ENCODE measurements around the gene SCN7A. TPM values are rescaled to one million over a fixed set of nuclear protein-coding genes. Genes with fewer than 3 reads are reported as not detected.

SCN7A gene
- total RNA-seq, 2 donors from 2014 or later = 0.18 to 0.29 TPM

DNA sequence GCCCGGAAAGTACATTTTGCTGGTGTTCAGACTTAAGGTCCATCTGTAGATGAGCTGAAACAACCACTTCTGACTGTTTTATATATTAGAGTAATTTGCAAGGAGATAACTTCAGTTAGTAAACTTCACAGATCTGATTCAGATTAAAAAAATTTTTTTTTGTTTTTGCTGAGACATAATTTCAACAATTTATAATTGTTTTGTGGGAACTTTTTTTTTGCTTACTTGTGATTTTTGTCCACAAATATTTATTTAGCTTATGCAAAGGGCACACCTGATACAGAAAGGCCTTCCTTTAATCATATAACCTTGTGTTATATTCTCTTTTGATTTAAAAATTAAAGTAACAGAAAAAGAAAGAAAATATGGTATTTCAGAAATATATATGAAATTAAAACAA lies 108.7 kb downstream of the SCN7A start:
- H3K9me3 Mint-ChIP-seq = no peaks in the 10 kb centered on the region
- H3K27me3 Mint-ChIP-seq (ENCODE audit: insufficient read depth) = peaks cover 2% of the 10 kb centered on the region
- H3K4me3 Mint-ChIP-seq = no peak overlapping the region
- no peaks in the 10 kb centered on the region for H3K4me1 ChIP-seq (ENCODE audit: control insufficient read depth, insufficient read depth, low read length)
- DNase-seq = no peak
- H3K36me3 Mint-ChIP-seq (ENCODE audit: low read depth) = no peaks in the 10 kb centered on the region
- H3K4me1 Mint-ChIP-seq = peaks cover 6% of the 10 kb centered on the region
- no peak overlapping the region for H3K4me3 ChIP-seq (ENCODE audit: low read length)
- H3K9ac ChIP-seq (ENCODE audit: extremely low read depth, low read length, poor library complexity, severe bottlenecking) = no peak overlapping the region
- H3K9me3 ChIP-seq (ENCODE audit: control insufficient read depth, low read length) = no peaks in the 10 kb centered on the region
- 100% methylated on average over 1 of the region's 1 CpG; no CpG with 5 or more reads in 1 of the 2 experiments for WGBS, 2 experiments (ENCODE audit: insufficient coverage in 1 of 2, insufficient read length in 1 of 2)
- no peak overlapping the region for H3K27ac ChIP-seq (ENCODE audit: low read depth, low read length)
- H3K27ac Mint-ChIP-seq = no peak overlapping the region
- no peaks in the 10 kb centered on the region for H3K36me3 ChIP-seq (ENCODE audit: control insufficient read depth, insufficient read depth, low read length)
- TF ChIP-seq, protein P1, sequence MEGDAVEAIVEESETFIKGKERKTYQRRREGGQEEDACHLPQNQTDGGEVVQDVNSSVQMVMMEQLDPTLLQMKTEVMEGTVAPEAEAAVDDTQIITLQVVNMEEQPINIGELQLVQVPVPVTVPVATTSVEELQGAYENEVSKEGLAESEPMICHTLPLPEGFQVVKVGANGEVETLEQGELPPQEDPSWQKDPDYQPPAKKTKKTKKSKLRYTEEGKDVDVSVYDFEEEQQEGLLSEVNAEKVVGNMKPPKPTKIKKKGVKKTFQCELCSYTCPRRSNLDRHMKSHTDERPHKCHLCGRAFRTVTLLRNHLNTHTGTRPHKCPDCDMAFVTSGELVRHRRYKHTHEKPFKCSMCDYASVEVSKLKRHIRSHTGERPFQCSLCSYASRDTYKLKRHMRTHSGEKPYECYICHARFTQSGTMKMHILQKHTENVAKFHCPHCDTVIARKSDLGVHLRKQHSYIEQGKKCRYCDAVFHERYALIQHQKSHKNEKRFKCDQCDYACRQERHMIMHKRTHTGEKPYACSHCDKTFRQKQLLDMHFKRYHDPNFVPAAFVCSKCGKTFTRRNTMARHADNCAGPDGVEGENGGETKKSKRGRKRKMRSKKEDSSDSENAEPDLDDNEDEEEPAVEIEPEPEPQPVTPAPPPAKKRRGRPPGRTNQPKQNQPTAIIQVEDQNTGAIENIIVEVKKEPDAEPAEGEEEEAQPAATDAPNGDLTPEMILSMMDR (conservative IDR thresholded peaks at IDR 0.05) = no peak
- peaks cover 6% of the 10 kb centered on the region for H3K27me3 ChIP-seq (ENCODE audit: control insufficient read depth, insufficient read depth, low read length, poor library complexity, severe bottlenecking)

DNA sequence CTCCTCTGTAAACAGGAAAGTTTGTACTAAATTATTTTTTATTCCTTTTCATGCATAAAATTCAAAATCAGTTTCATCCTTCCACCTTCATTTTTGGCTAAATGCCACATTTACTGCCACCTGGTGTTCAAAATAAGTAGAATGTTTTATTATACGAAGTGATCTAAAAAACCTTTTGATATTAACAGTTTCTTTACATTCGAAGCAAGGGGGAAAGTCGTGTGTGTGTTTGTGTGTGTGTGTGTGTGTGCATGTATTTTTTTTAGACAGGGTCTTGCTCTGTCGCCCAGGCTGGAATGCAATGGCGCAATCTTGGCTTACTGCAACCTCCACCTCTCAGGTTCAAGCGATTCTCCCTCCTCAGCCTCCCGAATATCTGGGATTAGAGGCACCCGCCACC lies 109.3 kb downstream of the SCN7A start:
- H3K27ac Mint-ChIP-seq = no peak overlapping the region
- 87 to 89% methylated on average over 5 to 8 of the region's 8 CpGs for WGBS, 2 experiments (ENCODE audit: insufficient coverage in 1 of 2, insufficient read length in 1 of 2)

DNA sequence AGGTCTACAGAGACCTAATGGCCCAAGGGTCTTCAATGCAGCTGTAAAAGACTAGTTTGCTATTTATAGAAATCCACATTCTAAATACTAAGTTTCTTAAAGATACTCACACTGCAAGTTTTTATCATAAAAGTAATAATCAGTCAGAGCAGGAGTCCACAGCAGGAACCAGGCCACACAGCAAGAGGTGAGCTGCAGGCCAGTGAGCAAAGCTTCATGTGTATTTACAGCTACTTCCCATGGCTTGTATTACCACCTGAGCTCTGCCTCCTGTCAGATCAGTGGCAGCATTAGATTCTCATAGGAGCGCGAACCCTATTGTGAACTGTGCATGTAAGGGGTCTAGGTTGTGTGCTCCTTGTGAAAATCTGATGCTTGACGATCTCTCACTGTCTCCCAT lies 111.6 kb downstream of the SCN7A start:
- Histone ChIP-seq H3K27ac (ENCODE audit: low read depth, low read length) (no peak overlapping the region), H3K9ac (ENCODE audit: extremely low read depth, low read length, poor library complexity, severe bottlenecking) (no peak overlapping the region), H3K4me1 (ENCODE audit: control insufficient read depth, insufficient read depth, low read length) (no peaks in the 10 kb centered on the region), H3K36me3 (ENCODE audit: control insufficient read depth, insufficient read depth, low read length) (no peaks in the 10 kb centered on the region), H3K9me3 (ENCODE audit: control insufficient read depth, low read length) (no peaks in the 10 kb centered on the region), H3K4me3 (ENCODE audit: low read length) (no peak overlapping the region), H3K27me3 (ENCODE audit: control insufficient read depth, insufficient read depth, low read length, poor library complexity, severe bottlenecking) (peaks cover 33% of the 10 kb centered on the region)
- Mint-ChIP-seq H3K4me3 (no peak overlapping the region), H3K36me3 (ENCODE audit: low read depth) (no peaks in the 10 kb centered on the region), H3K9me3 (no peaks in the 10 kb centered on the region), H3K4me1 (peaks cover 6% of the 10 kb centered on the region), H3K27ac (no peak overlapping the region), H3K27me3 (ENCODE audit: insufficient read depth) (peaks cover 24% of the 10 kb centered on the region)
- no peak for DNase-seq
- 90% methylated on average over 3 of the region's 3 CpGs; no CpG with 5 or more reads in 1 of the 2 experiments for WGBS, 2 experiments (ENCODE audit: insufficient coverage in 1 of 2, insufficient read length in 1 of 2)
- TF ChIP-seq, protein P1 (conservative IDR thresholded peaks at IDR 0.05) = no peak

More for the DNA sequence above, 109.3 kb downstream of the SCN7A start:
- no peak overlapping the region for H3K9ac ChIP-seq (ENCODE audit: extremely low read depth, low read length, poor library complexity, severe bottlenecking)
- H3K36me3 ChIP-seq (ENCODE audit: control insufficient read depth, insufficient read depth, low read length) = no peaks in the 10 kb centered on the region
- peaks cover 12% of the 10 kb centered on the region for H3K27me3 ChIP-seq (ENCODE audit: control insufficient read depth, insufficient read depth, low read length, poor library complexity, severe bottlenecking)
- no peaks in the 10 kb centered on the region for H3K9me3 ChIP-seq (ENCODE audit: control insufficient read depth, low read length)
- Mint-ChIP-seq H3K36me3 (ENCODE audit: low read depth) (no peaks in the 10 kb centered on the region), H3K9me3 (no peaks in the 10 kb centered on the region), H3K27me3 (ENCODE audit: insufficient read depth) (peaks cover 7% of the 10 kb centered on the region), H3K4me1 (peaks cover 6% of the 10 kb centered on the region), H3K4me3 (no peak overlapping the region)
- H3K27ac ChIP-seq (ENCODE audit: low read depth, low read length) = no peak overlapping the region
- no peaks in the 10 kb centered on the region for H3K4me1 ChIP-seq (ENCODE audit: control insufficient read depth, insufficient read depth, low read length)
- H3K4me3 ChIP-seq (ENCODE audit: low read length) = no peak overlapping the region
- DNase-seq = no peak
- TF ChIP-seq, protein P1 (conservative IDR thresholded peaks at IDR 0.05) = peak; percentile 73

Measured in endodermal cell (in vitro differentiated cells).